K562 (cell line): ENCODE measurements around the gene TRIM33. TPM values are rescaled to one million over a fixed set of nuclear protein-coding genes. Genes with fewer than 3 reads are reported as not detected.

Experiments
- ARNT ChIP-seq, 2 experiments: fragments of 450-650 bp; IDR thresholded peaks; 2 replicates each; pipeline ENCODE4 v1.6.1; 2016; ENCODE audit warnings: mild to moderate bottlenecking in 1 of 2
- ATF1 ChIP-seq, 2 experiments: fragments of 450-650 bp in 1 of 2; IDR thresholded peaks; 2 replicates each; pipeline ENCODE4 v1.6.1; 2016; ENCODE audit warnings: missing compliant biosample characterization in 1 of 2, missing genetic modification characterization in 1 of 2
- CCAR2 ChIP-seq: fragments of 200-400 bp; formaldehyde crosslinking; IDR thresholded peaks from 2 replicates; pipeline ENCODE4 v1.6.1; 2017; ENCODE audit warnings: mild to moderate bottlenecking, low read depth, low read length
- CCNT2 ChIP-seq: IDR thresholded peaks from 2 replicates; pipeline ENCODE4 v1.6.1; 2011; ENCODE audit warnings: borderline replicate concordance, low read depth, mild to moderate bottlenecking, moderate library complexity, mixed read lengths, low read length; ENCODE audit not compliant: insufficient read length; ENCODE audit errors: extremely low read depth
- CREB5 ChIP-seq: fragments of 250-450 bp; sonication (Bioruptor Pico); IDR thresholded peaks from 2 replicates; pipeline ENCODE4 v1.5.0; 2020; ENCODE audit warnings: mild to moderate bottlenecking
- HNRNPH1 ChIP-seq: fragments of 200-400 bp; formaldehyde crosslinking; optimal IDR thresholded peaks from 2 replicates; pipeline ENCODE3; 2017; ENCODE audit warnings: low read depth, mild to moderate bottlenecking, low read length, moderate library complexity
- KAT2B ChIP-seq: IDR thresholded peaks from one replicate; pipeline ENCODE4 v1.6.1; 2012; ENCODE audit warnings: low read depth, mild to moderate bottlenecking, control low read depth, inconsistent platforms, low read length, moderate library complexity
- MTA3 ChIP-seq: fragments of 450-650 bp; formaldehyde crosslinking; IDR thresholded peaks from 2 replicates; pipeline ENCODE4 v1.6.1; 2017; ENCODE audit warnings: mild to moderate bottlenecking, borderline replicate concordance
- PKNOX1 ChIP-seq: fragments of 450-650 bp; IDR thresholded peaks from 2 replicates; pipeline ENCODE4 v1.6.1; 2016
- RAD51 ChIP-seq: fragments of 450-650 bp; IDR thresholded peaks from 2 replicates; pipeline ENCODE4 v1.7.1; 2016; ENCODE audit warnings: low read depth, mild to moderate bottlenecking, borderline replicate concordance
- RBM15 ChIP-seq: fragments of 200-400 bp; formaldehyde crosslinking; IDR thresholded peaks from 2 replicates; pipeline ENCODE4 v1.6.1; 2018; ENCODE audit warnings: mild to moderate bottlenecking, low read length, moderate library complexity; ENCODE audit not compliant: insufficient read depth
- SMAD1 ChIP-seq: fragments of 150-350 bp; IDR thresholded peaks from 2 replicates; pipeline ENCODE4 v1.6.1; 2014; ENCODE audit warnings: low read length, low read depth; ENCODE audit not compliant: partially characterized antibody
- SRSF9 ChIP-seq: fragments of 200-400 bp; formaldehyde crosslinking; IDR thresholded peaks from 2 replicates; pipeline ENCODE4 v1.6.1; 2017; ENCODE audit warnings: low read depth, low read length, borderline replicate concordance
- YBX1 ChIP-seq: fragments of 450-650 bp; IDR thresholded peaks from 2 replicates; pipeline ENCODE4 v1.7.1; 2016; ENCODE audit warnings: mild to moderate bottlenecking
- ZBTB17 ChIP-seq: fragments of 450-650 bp; formaldehyde crosslinking; IDR thresholded peaks from 2 replicates; pipeline ENCODE4 v1.4.0; 2020; ENCODE audit warnings: mild to moderate bottlenecking
- ZC3H8 ChIP-seq: fragments of 450-650 bp; IDR thresholded peaks from 2 replicates; pipeline ENCODE4 v1.6.1; 2017
- ZEB2 ChIP-seq: fragments of 450-650 bp; IDR thresholded peaks from 2 replicates; pipeline ENCODE4 v1.6.1; 2016
- ZNF143 ChIP-seq: sonication (generic); formaldehyde crosslinking; IDR thresholded peaks from 2 replicates; pipeline ENCODE4 v1.9.0; 2022; ENCODE audit warnings: mild to moderate bottlenecking, missing genetic modification reagents
- ZNF217 ChIP-seq: sonication (generic); formaldehyde crosslinking; IDR thresholded peaks from 2 replicates; pipeline ENCODE4 v1.8.0; 2022; ENCODE audit warnings: mild to moderate bottlenecking, missing genetic modification reagents
- ZNF586 ChIP-seq: fragments of 450-650 bp; formaldehyde crosslinking; conservative IDR thresholded peaks from 2 replicates; pipeline ENCODE4 v1.4.0; 2020; ENCODE audit warnings: mild to moderate bottlenecking, moderate library complexity
- ZNF589 ChIP-seq: fragments of 200-800 bp; sonication (Bioruptor generic); IDR thresholded peaks from 2 replicates; pipeline ENCODE4 v1.6.1; 2016; ENCODE audit warnings: low read depth, missing genetic modification characterization, missing compliant biosample characterization
- ZNF655 ChIP-seq: fragments of 250-450 bp; sonication (Bioruptor Pico); IDR thresholded peaks from 2 replicates; pipeline ENCODE4 v1.5.0; 2021
- ZNF696 ChIP-seq: fragments of 250-450 bp; sonication (Bioruptor Pico); conservative IDR thresholded peaks from 2 replicates; pipeline ENCODE4 v1.4.0; 2020; ENCODE audit warnings: mild to moderate bottlenecking, moderate library complexity
- ZNF780A ChIP-seq: fragments of 250-450 bp; sonication (Bioruptor Pico); IDR thresholded peaks from 2 replicates; pipeline ENCODE4 v1.5.0; 2021; ENCODE audit warnings: mild to moderate bottlenecking
- polyA plus RNA-seq, 8 experiments: library from polyadenylated mRNA; depleted of rRNA in 4 of 8; stranded (reverse) in 5 of 8; unstranded in 3 of 8; fragments of >200 nt; fragmentation: Nextera tagmentation in 2 of 8; fragmentation: Illumina TruSeq in 1 of 8; extraction: Ambion mirVana in 2 of 8; extraction: Trizol in 1 of 8; gene quantifications; 2 replicates each; pipeline versions ENCODE4 v1.2.1 to v1.2.3, GENCODE V29; 2011 to 2014; ENCODE audit warnings: inconsistent platforms in 1 of 8, missing spikeins in 1 of 8
- total RNA-seq, 7 experiments: library from RNA; depleted of rRNA in 6 of 7; stranded (reverse); fragments of >200 nt in 6 of 7; fragmentation: Illumina TruSeq in 2 of 7; extraction: Trizol in 2 of 7; gene quantifications; 2 replicates each; pipeline versions ENCODE4 v1.2.1 to v1.2.3, GENCODE V29; 2011 to 2021; ENCODE audit warnings: low replicate concordance in 1 of 7
- TF ChIP-seq, protein P1 (sequence below): fragments of 250-450 bp; sonication (Bioruptor Pico); IDR thresholded peaks from 2 replicates; pipeline ENCODE4 v1.5.0; 2022; ENCODE audit warnings: mild to moderate bottlenecking

Gene TRIM33
- total and polyA plus RNA-seq, 9 of the 15 experiments (the other 6 are each of a cell fraction or from before 2014, with no cell fraction given), result 9.3 to 58.4 (median 40.2) TPM

GRCh38 chr1:114388432-114389003 is 122.5 kb downstream of the TRIM33 start (continued):
- TF ChIP-seq HNRNPH1, result no peak
- TF ChIP-seq ZNF589, result no peak
- no peak for TF ChIP-seq RAD51
- peak; percentile 21 for TF ChIP-seq SMAD1
- TF ChIP-seq SRSF9, result no peak
- TF ChIP-seq RBM15, result no peak
- peak; percentile 91 for TF ChIP-seq CCNT2
- no peak for TF ChIP-seq ZNF655 (CRISPR knock-in tag)
- TF ChIP-seq CREB5 (CRISPR knock-in tag), result no peak
- TF ChIP-seq ZBTB17 (CRISPR knock-in tag), result no peak
- TF ChIP-seq ZNF143, result no peak
- TF ChIP-seq ARNT (IDR thresholded peaks at IDR 0.05), result peak in 1 of 2 experiments; percentile 93; a peak in 3 of 4 replicates
- no peak for TF ChIP-seq ZNF696
- TF ChIP-seq KAT2B, result no peak
- no peak for TF ChIP-seq ZC3H8
- peak; percentile 97 for TF ChIP-seq PKNOX1
- TF ChIP-seq, protein P1, sequence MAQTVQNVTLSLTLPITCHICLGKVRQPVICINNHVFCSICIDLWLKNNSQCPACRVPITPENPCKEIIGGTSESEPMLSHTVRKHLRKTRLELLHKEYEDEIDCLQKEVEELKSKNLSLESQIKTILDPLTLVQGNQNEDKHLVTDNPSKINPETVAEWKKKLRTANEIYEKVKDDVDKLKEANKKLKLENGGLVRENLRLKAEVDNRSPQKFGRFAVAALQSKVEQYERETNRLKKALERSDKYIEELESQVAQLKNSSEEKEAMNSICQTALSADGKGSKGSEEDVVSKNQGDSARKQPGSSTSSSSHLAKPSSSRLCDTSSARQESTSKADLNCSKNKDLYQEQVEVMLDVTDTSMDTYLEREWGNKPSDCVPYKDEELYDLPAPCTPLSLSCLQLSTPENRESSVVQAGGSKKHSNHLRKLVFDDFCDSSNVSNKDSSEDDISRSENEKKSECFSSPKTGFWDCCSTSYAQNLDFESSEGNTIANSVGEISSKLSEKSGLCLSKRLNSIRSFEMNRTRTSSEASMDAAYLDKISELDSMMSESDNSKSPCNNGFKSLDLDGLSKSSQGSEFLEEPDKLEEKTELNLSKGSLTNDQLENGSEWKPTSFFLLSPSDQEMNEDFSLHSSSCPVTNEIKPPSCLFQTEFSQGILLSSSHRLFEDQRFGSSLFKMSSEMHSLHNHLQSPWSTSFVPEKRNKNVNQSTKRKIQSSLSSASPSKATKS (CRISPR knock-in tag), result no peak
- TF ChIP-seq MTA3, result peak; percentile 67; the same call in 1 of the 2 replicates
- TF ChIP-seq YBX1, result no peak
- no peak for TF ChIP-seq ZNF586 (CRISPR knock-in tag)
- 0 out of 2 replicates have a peak, but pooled peaks have one; percentile 60 for TF ChIP-seq ZEB2
- no peak for TF ChIP-seq ATF1 (CRISPR knock-in tag; IDR thresholded peaks at IDR 0.05)
- no peak for TF ChIP-seq ATF1 (tag; IDR thresholded peaks at IDR 0.05)
- TF ChIP-seq ZNF217 (CRISPR knock-in tag), result no peak
- TF ChIP-seq CCAR2, result no peak
- no peak for TF ChIP-seq ZNF780A (CRISPR knock-in tag)
